H1 (cell line): ENCODE data around the gene PAEP.

Source experiments
- ASH2L ChIP-seq: fragments of 200-600, 300-600 bp; sonication (generic); IDR thresholded peaks from one replicate; pipeline ENCODE4 v1.7.1; 2017; ENCODE audit warnings: low read length
- EP300 ChIP-seq, 2 experiments: IDR thresholded peaks; 1 replicate in 1 of 2; 2 replicates in 1 of 2; pipeline ENCODE4 v1.6.1; 2011 to 2012; ENCODE audit warnings: low read depth in 2 of 2, low read length in 2 of 2, mild to moderate bottlenecking in 2 of 2, borderline replicate concordance in 1 of 2, inconsistent platforms in 1 of 2, moderate library complexity in 1 of 2
- HDAC2 ChIP-seq, 2 experiments: fragments of 300-600 bp in 1 of 2; sonication (generic) in 1 of 2; IDR thresholded peaks; 2 replicates each; pipeline ENCODE4 v1.6.1; 2011 to 2012; ENCODE audit warnings: low read depth in 2 of 2, low read length in 2 of 2, mild to moderate bottlenecking in 2 of 2, moderate library complexity in 2 of 2, borderline replicate concordance in 1 of 2, inconsistent platforms in 1 of 2
- POLR2A ChIP-seq, 2 experiments: IDR thresholded peaks; 1 replicate in 1 of 2; 2 replicates in 1 of 2; pipeline ENCODE4 v1.6.1; 2011; ENCODE audit warnings: low read depth in 2 of 2, low read length in 2 of 2, mild to moderate bottlenecking in 2 of 2; ENCODE audit errors: control extremely low read depth in 1 of 2
- POLR2AphosphoS5 ChIP-seq: IDR thresholded peaks from 2 replicates; pipeline ENCODE4 v1.6.1; 2011; ENCODE audit warnings: low read depth, low read length
- RNF2 ChIP-seq: fragments of 200-900, 300-1000 bp; sonication (generic); IDR thresholded peaks from 2 replicates; pipeline ENCODE4 v1.7.1; 2016; ENCODE audit warnings: borderline replicate concordance, low read depth, mild to moderate bottlenecking, antibody characterized with exemption, low read length; ENCODE audit not compliant: poor library complexity, severe bottlenecking; ENCODE audit errors: missing control alignments
- SP1 ChIP-seq: IDR thresholded peaks from 2 replicates; pipeline ENCODE4 v1.6.1; 2011; ENCODE audit warnings: low read depth, low read length
- TF ChIP-seq, protein P1 (sequence below), 3 experiments: IDR thresholded peaks; 1 replicate in 2 of 3; 2 replicates in 1 of 3; pipeline versions ENCODE4 v1.5.1 to v1.6.1; 2011; ENCODE audit warnings: low read length in 3 of 3, mild to moderate bottlenecking in 3 of 3, inconsistent platforms in 2 of 3, low read depth in 1 of 3, moderate library complexity in 1 of 3; ENCODE audit not compliant: insufficient read depth in 1 of 3; ENCODE audit errors: control extremely low read depth in 1 of 3
- TF ChIP-seq, protein P2 (sequence below): IDR thresholded peaks from 2 replicates; pipeline ENCODE4 v1.6.1; 2012; ENCODE audit warnings: inconsistent platforms

DNA sequence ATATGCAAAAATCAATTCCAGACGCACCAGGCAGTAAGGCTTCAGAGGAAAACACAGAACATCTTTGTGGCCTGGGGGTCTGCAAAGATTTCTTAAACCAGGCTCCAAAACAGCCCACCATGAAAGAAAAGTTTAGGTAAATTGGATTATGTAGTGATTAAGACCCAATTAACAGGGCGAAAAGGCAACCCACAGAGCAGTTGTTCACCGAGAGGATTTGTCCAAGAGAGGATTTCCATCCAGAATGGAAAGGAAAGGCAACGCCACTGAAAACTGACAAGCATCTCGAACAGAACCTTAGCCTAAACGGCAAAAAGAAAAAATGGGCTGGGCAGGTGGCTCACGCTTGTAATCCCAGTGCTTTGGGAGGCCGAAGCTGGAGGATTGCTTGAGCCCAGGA, 40.4 kb downstream of the PAEP start:
- TF ChIP-seq, protein P1, sequence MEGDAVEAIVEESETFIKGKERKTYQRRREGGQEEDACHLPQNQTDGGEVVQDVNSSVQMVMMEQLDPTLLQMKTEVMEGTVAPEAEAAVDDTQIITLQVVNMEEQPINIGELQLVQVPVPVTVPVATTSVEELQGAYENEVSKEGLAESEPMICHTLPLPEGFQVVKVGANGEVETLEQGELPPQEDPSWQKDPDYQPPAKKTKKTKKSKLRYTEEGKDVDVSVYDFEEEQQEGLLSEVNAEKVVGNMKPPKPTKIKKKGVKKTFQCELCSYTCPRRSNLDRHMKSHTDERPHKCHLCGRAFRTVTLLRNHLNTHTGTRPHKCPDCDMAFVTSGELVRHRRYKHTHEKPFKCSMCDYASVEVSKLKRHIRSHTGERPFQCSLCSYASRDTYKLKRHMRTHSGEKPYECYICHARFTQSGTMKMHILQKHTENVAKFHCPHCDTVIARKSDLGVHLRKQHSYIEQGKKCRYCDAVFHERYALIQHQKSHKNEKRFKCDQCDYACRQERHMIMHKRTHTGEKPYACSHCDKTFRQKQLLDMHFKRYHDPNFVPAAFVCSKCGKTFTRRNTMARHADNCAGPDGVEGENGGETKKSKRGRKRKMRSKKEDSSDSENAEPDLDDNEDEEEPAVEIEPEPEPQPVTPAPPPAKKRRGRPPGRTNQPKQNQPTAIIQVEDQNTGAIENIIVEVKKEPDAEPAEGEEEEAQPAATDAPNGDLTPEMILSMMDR (IDR thresholded peaks at IDR 0.05; ENCODE audit: control extremely low read depth in 1 of 3, insufficient read depth in 1 of 3, low read depth in 1 of 3, low read length in 3 of 3), result no peak
- no peak for TF ChIP-seq POLR2A (IDR thresholded peaks at IDR 0.05; ENCODE audit: control extremely low read depth in 1 of 2, low read depth in 2 of 2, low read length in 2 of 2)
- no peak for TF ChIP-seq RNF2
- no peak for TF ChIP-seq EP300 (IDR thresholded peaks at IDR 0.05; ENCODE audit: borderline replicate concordance in 1 of 2, low read depth in 2 of 2, low read length in 2 of 2)
- no peak for TF ChIP-seq HDAC2 (IDR thresholded peaks at IDR 0.05; ENCODE audit: borderline replicate concordance in 1 of 2, low read depth in 2 of 2, low read length in 2 of 2)
- TF ChIP-seq ASH2L, result no peak
- no peak for TF ChIP-seq POLR2AphosphoS5
- no peak for TF ChIP-seq SP1
- TF ChIP-seq, protein P2, sequence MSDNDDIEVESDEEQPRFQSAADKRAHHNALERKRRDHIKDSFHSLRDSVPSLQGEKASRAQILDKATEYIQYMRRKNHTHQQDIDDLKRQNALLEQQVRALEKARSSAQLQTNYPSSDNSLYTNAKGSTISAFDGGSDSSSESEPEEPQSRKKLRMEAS, result no peak
